SU-DHL-6 (cell line): ENCODE measurements around the gene SLX9.

ENCODE experiments used
- H2AFZ ChIP-seq: fragments of 200-600 bp; sonication (generic); 2 replicates; pipeline ENCODE4 v1.6.1; 2014; ENCODE audit warnings: low read depth, mild to moderate bottlenecking, moderate library complexity, mixed read lengths, antibody characterized with exemption, low read length; ENCODE audit not compliant: severe bottlenecking
- H3F3A ChIP-seq: fragments of 200-600 bp; shearing (Covaris generic); 2 replicates; pipeline ENCODE4 v1.6.0; 2016; ENCODE audit warnings: antibody characterized with exemption, mild to moderate bottlenecking; ENCODE audit not compliant: insufficient read depth
- H3K27ac ChIP-seq: fragments of 200-600 bp; sonication (generic); 2 replicates; pipeline ENCODE4 v1.5.1; 2016; ENCODE audit warnings: low read depth, mild to moderate bottlenecking, low read length, moderate library complexity, mixed read lengths
- H3K27me3 ChIP-seq: fragments of 200-600 bp; sonication (generic), shearing (Covaris generic); 2 replicates; pipeline ENCODE4 v1.6.0; 2014; ENCODE audit warnings: mild to moderate bottlenecking, low read length
- H3K36me3 ChIP-seq: fragments of 200-600 bp; sonication (generic); 2 replicates; pipeline ENCODE4 v1.6.1; 2014; ENCODE audit warnings: mild to moderate bottlenecking, low read length, mixed read lengths
- H3K4me2 ChIP-seq: fragments of 300-600, 200-600 bp; shearing (Covaris generic), sonication (generic); 2 replicates; pipeline ENCODE4 v1.6.0; 2014; ENCODE audit warnings: low read length, low read depth, mild to moderate bottlenecking; ENCODE audit not compliant: poor library complexity, severe bottlenecking
- H3K4me3 ChIP-seq: fragments of 200-600 bp; sonication (generic); 2 replicates; pipeline ENCODE4 v1.5.1; 2014; ENCODE audit warnings: antibody characterized with exemption, low read length, mild to moderate bottlenecking, mixed read lengths; ENCODE audit not compliant: insufficient read depth, poor library complexity, severe bottlenecking
- H3K79me2 ChIP-seq: fragments of 200-600 bp; sonication (generic); 2 replicates; pipeline ENCODE4 v1.6.1; 2014; ENCODE audit warnings: mild to moderate bottlenecking, low read length, moderate library complexity; ENCODE audit not compliant: insufficient read depth
- H3K9ac ChIP-seq: fragments of 200-600 bp; sonication (generic); 2 replicates; pipeline ENCODE4 v1.7.0; 2014; ENCODE audit warnings: mild to moderate bottlenecking, low read length
- H3K9me2 ChIP-seq: fragments of 200-600 bp; sonication (generic); replicated peaks from 2 replicates; pipeline ENCODE4 v1.6.1; 2014; ENCODE audit warnings: low read length; ENCODE audit not compliant: insufficient read depth
- H3K9me3 ChIP-seq: fragments of 200-600 bp; sonication (generic); 2 replicates; pipeline ENCODE4 v1.6.1; 2014; ENCODE audit warnings: low read length, mixed read lengths; ENCODE audit not compliant: insufficient read depth
- H4K20me1 ChIP-seq: fragments of 200-600 bp; sonication (generic); 2 replicates; pipeline ENCODE4 v1.6.1; 2014; ENCODE audit warnings: low read depth, mild to moderate bottlenecking, antibody characterized with exemption, low read length, moderate library complexity, mixed read lengths
- EZH2phosphoT487 ChIP-seq: fragments of 200-600 bp; sonication (generic), shearing (Covaris generic); conservative IDR thresholded peaks from 2 replicates; pipeline ENCODE4 v1.6.1; 2018; ENCODE audit warnings: mild to moderate bottlenecking, antibody characterized with exemption, low read length, moderate library complexity, mixed read lengths
- TF ChIP-seq, protein P1 (sequence below): fragments of 200-600 bp; sonication (generic); IDR thresholded peaks from one replicate; pipeline ENCODE4 v1.5.1; 2017; ENCODE audit warnings: antibody characterized with exemption, mild to moderate bottlenecking, low read length, moderate library complexity; ENCODE audit not compliant: insufficient read depth, poor library complexity, severe bottlenecking

Gene SLX9

DNA sequence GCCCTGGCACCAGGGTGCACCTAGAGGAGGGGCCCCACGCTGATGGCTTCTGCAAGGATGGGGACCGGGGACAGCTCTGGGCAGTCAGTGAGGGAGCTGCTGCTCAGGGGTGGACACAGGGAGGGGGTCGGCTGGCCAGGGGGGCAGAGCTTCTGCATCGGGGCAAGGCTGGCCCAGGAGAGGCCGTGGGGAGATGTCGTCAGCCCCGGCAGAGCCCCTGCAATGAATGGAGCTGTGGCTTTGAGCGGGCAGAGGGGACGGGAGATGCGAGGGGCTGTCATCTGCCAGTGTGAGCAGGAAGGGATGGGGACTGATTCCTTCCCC lies 31.8 kb downstream of the SLX9 start:
- no peak overlapping the region for H3K4me2 ChIP-seq

DNA sequence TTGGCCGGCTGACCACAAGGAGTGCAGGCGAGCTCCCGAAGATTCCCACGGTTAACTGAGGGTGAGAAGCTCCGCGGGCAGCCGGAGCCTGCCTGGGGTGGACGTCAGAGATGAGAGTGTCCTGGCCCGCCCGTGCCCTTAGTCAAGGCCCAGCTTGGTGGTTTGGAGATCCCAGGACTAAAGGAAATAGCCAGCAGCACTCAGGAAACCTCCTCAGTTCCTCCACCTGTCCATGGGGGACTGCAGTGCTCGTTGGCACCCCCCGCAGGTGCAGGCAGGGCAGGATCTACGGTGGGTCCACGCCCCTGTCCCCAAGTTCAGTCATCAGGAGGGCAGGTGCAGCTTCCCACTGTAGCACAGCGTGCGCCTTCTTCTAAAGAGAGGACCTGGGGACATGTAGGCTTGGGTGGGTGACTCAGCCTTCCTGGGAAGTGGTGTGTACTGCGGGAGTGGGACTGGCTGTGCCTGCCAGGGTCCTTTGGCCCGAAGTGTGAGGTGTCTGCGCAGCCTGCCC lies 32.5 kb downstream of the SLX9 start:
- no peak for TF ChIP-seq EZH2phosphoT487
- TF ChIP-seq, protein P1, sequence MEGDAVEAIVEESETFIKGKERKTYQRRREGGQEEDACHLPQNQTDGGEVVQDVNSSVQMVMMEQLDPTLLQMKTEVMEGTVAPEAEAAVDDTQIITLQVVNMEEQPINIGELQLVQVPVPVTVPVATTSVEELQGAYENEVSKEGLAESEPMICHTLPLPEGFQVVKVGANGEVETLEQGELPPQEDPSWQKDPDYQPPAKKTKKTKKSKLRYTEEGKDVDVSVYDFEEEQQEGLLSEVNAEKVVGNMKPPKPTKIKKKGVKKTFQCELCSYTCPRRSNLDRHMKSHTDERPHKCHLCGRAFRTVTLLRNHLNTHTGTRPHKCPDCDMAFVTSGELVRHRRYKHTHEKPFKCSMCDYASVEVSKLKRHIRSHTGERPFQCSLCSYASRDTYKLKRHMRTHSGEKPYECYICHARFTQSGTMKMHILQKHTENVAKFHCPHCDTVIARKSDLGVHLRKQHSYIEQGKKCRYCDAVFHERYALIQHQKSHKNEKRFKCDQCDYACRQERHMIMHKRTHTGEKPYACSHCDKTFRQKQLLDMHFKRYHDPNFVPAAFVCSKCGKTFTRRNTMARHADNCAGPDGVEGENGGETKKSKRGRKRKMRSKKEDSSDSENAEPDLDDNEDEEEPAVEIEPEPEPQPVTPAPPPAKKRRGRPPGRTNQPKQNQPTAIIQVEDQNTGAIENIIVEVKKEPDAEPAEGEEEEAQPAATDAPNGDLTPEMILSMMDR, result no peak
- Histone ChIP-seq H3K4me2 (no peak overlapping the region), H3K9ac (no peak overlapping the region), H3K27me3 (no peaks in the 10 kb centered on the region), H4K20me1 (no peaks in the 10 kb centered on the region), H3K27ac (no peak overlapping the region), H3K79me2 (no peaks in the 10 kb centered on the region), H3K36me3 (no peaks in the 10 kb centered on the region), H3K9me3 (no peaks in the 10 kb centered on the region), H3F3A (no peaks in the 10 kb centered on the region), H2AFZ (no peak overlapping the region), H3K4me3 (no peak overlapping the region), H3K9me2 (no peaks in the 10 kb centered on the region)

More for the DNA sequence above, 31.8 kb downstream of the SLX9 start:
- Histone ChIP-seq H3K27me3 (no peaks in the 10 kb centered on the region), H4K20me1 (no peaks in the 10 kb centered on the region), H3K9me3 (no peaks in the 10 kb centered on the region), H3K9me2 (no peaks in the 10 kb centered on the region), H3K4me3 (no peak overlapping the region), H2AFZ (no peak overlapping the region), H3K27ac (no peak overlapping the region), H3F3A (no peaks in the 10 kb centered on the region), H3K79me2 (no peaks in the 10 kb centered on the region), H3K9ac (no peak overlapping the region), H3K36me3 (no peaks in the 10 kb centered on the region)
- TF ChIP-seq, protein P1, result no peak
- TF ChIP-seq EZH2phosphoT487, result no peak

DNA sequence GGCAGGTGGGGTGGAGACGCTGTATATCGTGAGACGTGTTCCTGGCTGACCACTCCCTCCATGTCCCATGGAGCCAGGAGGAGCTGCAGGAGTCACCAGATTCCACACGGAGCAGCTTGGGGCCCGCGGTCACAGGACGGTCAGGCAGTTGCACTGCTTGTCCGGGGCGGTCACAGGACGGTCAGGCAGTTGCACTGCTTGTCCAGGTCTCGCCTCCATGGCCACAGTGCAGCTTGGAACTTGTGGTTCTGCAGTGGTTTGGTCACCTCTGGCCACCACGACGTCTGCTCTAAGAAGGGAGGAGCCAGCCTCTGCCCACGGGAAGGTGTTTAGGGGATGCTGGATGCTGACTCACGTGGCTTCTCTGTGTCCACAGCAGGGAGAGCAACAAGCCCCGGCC lies 33.0 kb downstream of the SLX9 start:
- H3K27me3 ChIP-seq, result no peaks in the 10 kb centered on the region
- H3K9ac ChIP-seq, result no peak overlapping the region

More for the DNA sequence above, 33.0 kb downstream of the SLX9 start:
- Histone ChIP-seq H2AFZ (no peak overlapping the region), H3K79me2 (no peaks in the 10 kb centered on the region), H3K36me3 (no peaks in the 10 kb centered on the region), H3F3A (no peaks in the 10 kb centered on the region), H3K4me3 (no peak overlapping the region), H3K27ac (no peak overlapping the region), H4K20me1 (no peaks in the 10 kb centered on the region), H3K9me3 (no peaks in the 10 kb centered on the region), H3K4me2 (no peak overlapping the region), H3K9me2 (no peaks in the 10 kb centered on the region)
- TF ChIP-seq, protein P1, result no peak
- no peak for TF ChIP-seq EZH2phosphoT487
